HG02623 (cell line): ENCODE measurements around the gene ARMC7.

Experiments used
- ATAC-seq: cut with Tn5 transposase; IDR thresholded peaks from one replicate; pipeline ENCODE4 v1.9.1; 2021; ENCODE audit warnings: moderate library complexity; ENCODE audit not compliant: unreplicated experiment

ARMC7 gene

DNA sequence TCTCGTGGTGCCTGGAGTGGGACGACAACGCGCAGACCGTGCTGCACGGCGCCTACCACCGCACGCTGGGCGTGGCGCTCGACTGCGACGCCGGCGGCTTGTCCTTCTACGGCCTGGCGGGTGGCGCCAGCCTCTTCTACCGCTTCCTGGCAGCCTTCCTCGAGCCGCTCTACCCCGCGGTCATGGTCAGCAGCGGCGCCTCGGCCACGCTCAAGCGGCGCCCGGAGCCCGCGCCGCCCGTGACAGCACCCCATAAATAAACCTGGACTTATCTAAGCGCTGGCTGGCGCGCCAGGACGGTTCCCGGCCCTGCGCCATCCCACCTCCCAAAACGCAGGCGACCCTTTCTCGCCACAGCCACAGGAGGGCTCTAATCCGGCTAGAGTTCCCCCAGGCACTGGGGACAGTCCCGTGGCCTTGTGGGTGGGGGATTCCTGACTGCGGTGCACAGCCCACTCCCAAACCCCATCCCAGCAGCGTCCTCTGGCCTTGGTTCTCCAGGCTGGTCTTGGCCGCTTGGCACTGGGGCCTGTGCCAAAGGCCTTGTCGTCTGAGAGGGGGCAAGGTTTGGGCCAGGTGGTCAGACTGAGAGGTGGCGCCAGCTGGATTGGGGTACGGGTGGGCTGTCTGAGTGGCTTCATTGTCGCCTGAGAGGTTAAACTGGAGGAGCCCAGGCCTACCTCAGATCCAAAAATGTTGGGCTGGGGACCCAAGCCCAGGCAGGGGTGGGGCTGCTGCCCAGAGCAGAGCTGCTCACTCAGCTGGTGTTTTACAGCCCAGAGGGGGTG, 32.1 kb upstream of the ARMC7 start:
- ATAC-seq, result no peak

DNA sequence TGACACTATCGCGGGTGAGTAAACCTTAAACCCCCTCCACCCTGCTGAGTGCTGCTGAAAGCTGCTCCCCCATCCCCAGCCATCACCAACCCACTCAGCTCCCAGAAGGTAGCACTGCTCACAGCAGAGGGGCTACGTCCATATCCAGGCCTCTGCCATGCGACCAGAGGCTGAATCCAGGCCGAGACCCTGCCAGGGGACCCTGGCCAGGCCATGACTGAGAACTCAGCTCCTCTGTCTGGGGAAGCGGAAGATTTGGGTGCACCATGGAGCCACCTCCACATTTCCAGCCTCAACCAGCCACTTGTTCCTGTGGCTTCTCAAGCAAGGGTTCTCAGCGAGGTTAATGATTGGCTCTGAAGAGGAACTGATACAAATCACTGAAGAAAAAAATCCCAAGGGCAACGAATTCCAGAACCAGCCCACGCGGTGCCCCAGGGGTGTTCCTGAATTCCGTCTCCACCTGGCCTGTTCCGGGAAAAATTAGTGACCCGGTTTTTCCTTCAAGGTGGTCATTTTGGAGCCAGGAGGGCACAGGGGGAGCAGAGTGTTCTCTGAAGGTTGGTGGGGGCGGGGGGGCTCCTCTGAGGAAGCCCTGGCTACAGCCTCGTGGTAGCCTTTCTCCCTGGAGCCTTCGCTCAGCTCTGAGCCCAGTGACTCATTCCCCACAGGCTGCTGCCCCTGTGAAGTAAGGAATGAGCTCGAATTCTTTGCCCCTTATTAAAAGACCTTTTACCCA, 31.3 kb upstream of the ARMC7 start:
- ATAC-seq, result no peak

DNA sequence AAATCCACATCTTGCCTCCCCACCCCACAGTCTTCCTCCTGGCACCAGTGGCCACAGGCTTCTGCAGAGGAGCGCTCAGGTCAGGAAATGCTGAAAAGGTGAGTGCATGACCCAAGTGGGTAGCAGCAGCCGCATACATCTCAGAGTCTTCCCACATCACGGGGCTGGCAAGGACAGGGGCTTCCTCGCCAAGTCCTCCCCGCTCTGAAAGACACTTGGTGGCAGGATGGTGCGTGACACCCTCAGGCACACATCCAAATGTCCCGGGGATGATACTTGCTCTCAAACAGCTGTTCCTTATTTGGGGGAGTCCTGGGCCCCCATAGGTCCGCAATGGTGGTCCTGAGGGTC, 30.8 kb upstream of the ARMC7 start:
- ATAC-seq, result no peak

DNA sequence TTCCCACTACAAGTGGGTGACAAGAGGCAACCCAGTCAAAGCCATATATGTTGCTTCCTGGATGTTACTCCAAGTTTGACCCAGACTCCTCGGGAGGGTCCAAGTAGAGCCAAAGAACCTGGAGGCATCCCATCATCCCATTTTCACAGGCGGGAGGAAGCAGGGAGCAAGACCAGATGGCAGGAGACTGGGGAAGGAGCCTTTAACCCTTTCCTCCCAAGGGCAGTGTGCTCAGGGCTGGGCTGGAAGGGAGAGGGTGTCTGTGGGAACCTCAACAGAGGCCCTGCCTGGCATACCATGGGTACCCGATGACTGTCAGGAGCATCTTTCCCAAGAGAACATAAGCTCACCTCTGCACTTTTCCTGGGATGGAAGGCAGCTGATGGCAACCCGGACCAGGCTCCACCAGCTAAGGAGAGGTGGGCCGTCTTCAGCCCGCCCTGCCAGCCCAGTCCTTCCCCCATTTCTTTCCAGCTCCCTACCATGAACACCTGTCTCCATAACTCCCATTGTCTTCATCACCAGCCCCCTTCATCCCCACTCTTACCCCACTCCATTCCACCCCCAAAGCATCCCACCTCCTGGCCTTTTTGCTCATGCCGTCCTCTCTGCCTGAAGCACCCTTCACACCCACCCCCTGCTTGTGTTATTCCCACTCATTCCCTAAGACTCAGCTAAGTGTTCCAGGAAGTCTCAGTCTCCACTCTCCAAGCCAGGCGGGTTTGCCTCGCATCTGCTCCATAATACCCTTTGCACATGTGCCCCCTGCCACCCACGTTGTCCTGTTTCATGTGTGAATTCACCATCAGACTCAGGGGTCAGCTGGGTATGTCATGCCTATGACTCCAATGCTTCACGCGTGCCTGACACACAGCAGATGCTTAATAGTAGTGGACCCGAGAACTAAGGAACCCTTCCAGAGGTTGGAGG, 27.9 kb upstream of the ARMC7 start:
- ATAC-seq, result no peak

DNA sequence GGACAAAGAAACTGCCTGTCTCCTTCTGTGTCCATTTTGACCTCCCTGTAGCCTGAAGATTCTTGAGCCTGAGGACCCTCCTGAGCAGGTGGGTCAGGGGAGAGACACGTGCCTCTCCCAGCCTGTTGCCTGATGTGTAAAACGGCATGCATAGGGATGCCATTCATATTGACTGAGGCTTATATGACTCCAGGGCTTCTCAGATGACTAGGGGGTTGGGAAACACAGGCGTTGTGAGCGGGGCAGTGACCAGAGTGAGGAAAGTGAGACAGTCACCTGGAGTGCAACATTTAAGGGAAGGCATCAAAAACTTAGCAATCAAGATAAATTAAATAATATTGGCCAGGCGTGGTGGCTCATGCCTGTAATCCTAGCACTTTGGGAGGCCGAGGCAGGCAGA, 27.1 kb upstream of the ARMC7 start:
- no peak for ATAC-seq

DNA sequence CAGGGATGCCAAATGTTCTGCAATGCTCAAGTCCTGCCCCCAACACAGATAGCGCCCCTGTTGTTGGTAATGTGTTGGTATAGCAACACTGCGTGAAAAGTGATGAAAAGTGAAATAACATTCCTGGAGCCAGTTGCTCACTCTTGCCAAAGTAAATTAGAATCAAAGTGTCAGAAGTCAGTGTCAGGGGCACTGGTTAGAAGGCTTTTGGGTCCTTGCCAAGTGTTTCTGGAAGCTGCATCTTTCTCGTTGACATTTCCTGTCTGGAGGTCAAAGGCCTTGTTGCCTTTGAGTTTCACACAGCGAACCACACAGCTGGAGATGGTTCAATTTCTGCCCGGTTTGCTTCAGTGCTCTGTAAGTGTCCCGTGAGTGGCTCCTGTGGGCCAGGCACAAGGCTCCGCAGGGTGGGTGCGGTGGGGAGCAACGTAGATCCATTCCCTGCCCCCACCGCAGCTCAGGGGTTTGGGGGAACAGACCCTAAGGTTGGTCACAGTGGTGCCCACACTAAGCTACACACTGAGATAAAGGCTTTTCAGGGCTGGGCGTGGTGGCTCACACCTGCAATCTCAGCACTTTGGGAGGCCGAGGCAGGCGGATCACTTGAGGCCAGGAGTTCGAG, 25.6 kb upstream of the ARMC7 start:
- no peak for ATAC-seq

DNA sequence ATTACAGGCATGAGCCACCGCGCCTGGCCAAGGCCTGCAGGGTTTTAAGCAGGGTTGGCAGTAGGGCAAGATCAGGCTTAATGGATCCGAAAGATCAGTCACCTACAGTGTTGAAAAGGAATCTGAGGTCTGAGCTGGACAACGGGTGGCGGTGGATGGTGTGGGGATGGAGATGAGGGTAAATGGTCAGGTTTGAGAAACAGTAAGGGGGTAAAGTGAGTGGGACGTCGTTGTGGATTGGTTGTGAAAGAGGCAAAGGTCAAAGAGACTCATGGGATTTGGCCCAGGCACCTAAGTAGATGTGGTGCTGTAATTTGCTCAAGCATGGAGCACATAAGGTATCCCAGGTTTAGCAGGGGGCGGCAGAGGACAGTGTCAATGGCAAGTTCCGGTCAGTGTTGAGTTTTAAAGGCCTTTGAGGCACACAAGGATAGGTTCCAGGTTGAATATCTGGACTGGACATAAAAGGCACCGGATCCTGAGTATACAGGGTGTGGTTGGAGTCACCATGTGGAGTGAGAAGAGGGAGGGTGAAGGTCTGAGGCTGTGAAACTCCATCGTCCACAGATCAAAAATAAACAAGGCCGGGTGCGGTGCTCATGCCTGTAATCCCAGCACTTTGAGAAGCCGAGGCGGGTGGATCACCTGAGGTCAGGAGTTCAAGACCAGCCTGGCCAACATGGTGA, 23.1 kb upstream of the ARMC7 start:
- no peak for ATAC-seq

DNA sequence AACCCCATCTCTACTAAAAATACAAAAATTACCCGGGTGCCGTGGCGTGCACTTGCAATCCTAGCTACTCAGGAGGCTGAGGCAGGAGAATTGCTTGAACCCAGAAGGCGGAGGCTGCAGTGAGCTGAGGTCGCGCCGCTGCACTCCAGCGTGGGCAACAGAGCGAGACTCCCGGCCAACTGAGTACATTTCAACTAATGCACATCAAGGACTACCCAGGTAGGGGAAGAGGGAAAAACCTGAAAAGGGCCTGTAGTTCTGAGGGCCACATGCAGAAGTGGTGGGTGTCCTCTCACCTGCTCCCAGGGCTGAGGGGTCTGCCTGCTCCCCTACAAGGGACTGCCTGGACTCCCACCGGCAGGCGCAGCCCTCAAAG, 22.6 kb upstream of the ARMC7 start:
- no peak for ATAC-seq

DNA sequence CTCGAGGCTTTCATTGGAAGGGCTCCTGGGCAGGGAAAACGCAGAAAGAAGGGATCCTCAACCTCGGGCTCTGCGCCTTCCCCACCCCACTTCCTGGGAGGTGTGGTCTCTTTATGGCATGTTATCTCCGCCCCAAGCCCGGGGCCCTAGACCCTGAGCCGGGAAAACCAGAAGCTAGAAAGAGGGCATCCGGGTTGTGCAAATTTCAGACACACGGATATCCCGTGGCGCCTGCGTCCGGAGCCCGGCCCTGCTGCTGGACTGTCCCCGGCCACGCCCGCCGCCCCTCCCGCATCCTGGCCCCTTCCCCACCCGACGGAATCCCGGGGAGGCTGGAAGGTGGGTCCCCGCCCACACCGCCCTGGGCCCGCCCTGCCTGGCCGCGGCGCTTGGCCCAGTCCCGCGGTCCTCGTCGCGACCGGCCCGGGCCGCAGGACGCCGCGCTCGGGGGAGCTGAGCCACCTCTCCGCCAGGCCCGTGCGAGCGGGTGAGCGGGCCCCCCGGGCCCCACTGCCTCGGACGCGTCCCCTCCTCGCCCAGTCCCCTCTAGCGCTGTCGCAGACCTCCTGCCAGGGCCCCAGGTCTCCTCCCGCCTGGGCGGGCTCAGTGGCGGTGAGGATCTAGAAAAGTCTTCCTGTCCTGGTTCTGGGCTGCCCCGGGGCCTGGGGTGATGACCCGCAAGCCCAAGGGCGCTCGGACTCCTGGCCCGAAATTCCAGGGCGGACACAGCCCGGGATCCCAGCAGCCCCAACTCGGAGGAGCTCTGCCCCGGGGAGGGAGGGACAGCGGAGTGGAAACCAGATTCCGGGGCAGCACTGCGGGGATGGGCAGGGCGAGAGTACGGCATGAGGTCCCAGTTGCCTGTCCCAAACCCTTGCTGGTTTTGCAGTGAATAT, 22.0 kb upstream of the ARMC7 start, which contains the start of gene SLC16A5:
SLC16A5 (plus strand) TSS at position 397 of the 896 bp plus-strand sequence. CDS start 5,683 bp downstream, outside the sequence.
- no peak for ATAC-seq

DNA sequence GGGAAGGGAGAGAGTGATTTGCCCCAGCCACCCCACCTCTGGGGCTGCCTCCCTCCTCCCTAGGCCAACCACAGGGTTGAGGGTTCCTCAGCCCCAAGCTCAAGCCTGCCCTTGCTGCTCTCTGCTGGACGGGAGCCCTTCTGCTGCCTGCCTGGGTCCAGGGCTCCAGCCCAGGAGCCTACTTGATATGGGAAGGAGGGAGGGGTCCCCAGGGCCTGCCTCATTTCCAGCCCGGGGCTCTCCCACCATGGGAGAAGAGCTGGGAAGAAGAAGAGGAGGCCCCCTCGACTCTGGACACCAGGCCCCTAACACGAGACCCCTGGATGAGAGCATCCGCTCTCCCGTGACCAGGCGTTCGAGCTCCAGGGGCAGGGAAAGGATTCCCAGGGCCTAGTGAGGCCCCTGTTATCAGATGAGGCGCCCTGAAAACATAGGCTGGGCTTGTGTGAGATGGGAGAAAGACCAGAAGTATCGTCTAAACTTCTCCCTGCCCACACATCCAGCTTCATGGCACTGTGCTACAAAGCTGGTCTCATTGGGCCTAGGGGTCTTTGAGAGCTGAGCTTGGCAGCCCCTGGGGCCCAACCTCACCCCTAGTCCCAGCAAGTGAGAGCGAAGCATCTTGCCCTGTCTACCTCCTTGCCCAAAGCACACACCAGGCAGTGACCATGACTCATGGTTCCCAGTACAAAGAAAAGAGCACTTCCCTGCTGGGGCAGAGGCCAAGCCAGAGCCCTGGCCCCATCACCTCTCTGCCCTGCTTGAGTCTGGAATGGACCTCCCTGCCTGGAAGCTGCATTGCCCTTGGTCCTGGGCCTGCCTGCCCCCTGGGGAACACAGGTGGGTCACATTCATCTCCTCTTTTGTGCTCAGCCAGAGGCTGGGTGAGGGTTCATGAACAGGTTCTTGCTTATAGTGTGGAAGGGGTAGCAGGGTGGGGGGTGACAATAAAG, 21.0 kb upstream of the ARMC7 start:
- no peak for ATAC-seq

DNA sequence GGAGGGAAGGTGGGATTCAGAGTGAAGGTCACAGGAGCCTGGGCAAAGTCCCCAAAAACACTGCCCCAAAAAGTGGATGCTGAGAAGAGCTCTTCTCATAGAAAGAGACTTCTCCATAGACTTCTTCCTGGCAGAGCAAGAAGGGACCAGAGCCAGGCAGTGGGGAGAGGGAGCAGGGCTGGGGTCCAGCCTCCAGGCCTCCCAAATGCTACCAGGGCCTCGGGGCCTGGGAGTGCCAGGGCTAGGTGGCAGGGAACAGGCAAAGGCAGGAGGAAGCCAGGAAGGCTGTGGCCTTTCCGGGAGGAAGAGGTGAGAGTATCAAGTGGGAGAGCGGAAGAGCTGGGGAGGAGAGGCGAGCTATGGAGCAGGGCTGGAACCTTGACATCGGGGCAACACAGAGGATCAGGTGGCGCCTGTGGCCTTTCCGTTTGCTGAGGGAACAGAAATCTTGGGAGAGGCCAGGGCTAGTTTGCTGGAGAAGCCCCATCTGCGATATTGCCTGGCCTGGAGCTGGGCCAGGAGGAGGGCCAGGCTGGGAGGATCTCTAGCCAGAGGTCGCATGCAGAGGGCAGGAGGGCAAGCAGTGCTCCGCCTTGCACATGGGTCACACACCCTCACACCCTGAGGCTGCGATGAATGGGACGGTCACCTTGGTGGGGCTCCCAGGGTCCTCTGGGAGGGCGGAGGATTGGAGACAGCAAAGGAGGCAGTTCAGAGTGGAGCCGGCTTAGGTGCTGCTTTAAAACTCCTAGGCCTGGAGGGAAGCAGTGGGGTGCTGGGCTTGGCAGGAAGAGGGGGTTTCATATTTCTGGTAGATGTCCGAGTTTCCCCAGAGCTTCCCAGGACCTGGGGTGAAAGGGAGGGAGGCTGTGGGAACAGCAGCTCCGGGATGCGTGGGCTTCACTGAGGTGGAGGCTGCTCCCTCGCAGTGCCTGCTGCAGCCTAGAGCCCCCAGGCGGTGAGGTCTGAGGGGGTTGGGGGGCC, 18.6 kb upstream of the ARMC7 start:
- ATAC-seq, result no peak

DNA sequence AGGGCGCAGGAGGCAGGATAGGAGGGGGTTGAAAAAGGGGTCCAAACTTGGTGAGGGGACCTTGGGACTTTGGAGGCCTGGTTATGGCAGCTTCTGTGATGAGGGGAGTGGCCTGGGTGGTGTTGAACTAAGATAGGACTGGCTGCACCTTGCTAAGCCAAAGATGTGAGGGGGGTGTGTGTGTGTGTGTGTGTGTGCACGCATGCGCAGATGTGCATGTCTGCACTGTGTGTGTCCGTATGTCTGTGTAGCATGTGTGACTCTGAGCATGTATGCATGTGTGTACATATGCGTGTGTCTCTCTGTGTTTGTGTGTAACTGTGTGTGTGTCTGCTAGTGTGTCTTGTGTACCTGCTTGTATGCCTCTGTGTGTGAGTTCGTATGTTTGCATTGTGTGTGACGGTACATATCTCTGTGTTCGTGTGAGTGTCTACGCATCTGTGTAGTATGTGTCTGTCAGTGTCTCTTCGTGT, 17.9 kb upstream of the ARMC7 start:
- ATAC-seq, result no peak

DNA sequence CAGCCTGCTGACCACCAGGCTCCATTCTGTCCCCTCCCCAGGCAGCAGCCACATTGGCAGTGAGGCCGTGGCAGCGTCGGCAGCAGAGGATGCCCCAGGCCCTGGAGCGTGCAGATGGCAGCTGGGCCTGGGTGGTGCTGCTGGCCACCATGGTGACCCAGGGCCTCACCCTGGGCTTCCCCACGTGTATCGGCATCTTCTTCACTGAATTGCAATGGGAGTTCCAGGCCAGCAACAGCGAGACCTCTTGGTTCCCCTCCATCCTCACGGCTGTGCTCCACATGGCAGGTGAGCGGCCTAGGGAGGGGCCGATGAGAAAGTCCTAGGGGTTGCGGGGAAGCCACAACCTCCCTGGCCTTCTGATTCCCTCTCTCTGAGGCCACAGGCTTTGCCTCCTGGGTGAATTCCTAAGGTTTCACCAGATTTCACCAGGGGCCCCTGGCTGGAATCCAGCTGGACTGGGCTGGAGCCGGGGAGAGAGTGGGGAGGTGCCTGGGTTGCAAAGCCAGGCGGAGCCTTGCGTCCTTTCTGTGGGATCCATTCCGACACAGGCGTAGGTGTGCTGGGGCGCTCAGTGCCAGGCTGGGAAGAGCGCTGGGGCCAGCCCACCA, 16.1 kb upstream of the ARMC7 start:
- ATAC-seq, result no peak

DNA sequence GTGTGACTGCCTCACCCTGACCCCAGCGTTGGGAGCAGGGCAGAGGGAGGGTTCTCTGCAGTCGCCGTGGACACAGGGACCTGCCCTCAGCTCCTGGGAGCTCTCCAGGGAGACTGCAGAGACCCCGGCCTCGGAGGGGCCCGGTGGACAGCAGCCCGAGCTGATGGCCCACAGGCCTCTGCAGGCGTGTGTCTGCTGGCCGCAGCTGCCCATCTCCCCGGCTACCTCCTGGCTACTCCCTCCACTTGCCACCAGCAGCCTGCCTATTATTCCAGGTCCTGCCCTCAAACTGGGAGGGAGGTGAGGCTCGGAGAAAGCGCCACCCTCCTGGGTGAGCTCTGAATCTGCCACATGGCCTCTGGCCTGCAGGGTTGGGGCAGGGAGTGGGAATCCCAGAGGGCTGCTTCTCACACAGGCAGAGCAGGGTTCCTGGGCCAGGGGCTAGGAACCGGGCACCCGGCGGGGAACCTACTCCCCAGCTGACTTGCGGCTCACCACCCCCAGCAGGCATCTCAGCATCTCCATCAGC, 14.8 kb upstream of the ARMC7 start:
- ATAC-seq, result no peak

DNA sequence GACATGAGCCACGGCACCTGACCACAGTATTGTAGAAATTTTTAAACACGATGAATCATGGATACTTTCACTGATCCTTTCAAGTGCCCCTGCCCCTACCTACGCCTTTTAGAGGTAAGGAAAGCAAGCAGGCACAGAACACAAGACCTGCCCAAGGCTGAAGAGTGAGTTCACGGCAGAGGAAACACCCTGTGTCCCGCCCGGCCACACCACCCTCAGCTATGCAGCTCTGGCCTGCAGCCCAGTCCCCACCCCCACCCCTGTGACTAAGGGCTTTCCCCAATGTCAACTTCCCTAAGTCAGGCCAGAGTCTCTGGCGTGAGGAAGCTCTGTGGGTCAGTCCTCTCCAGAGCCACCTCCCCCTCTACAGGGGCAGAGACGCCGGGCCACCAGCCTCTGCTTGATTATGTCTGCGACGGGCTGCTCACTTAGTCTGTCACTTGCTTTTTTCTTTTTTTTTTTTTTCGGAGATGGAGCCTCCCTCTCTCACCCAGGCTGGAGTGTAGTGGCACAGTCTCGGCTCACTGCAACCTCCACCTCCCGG, 13.6 kb upstream of the ARMC7 start:
- ATAC-seq, result no peak

DNA sequence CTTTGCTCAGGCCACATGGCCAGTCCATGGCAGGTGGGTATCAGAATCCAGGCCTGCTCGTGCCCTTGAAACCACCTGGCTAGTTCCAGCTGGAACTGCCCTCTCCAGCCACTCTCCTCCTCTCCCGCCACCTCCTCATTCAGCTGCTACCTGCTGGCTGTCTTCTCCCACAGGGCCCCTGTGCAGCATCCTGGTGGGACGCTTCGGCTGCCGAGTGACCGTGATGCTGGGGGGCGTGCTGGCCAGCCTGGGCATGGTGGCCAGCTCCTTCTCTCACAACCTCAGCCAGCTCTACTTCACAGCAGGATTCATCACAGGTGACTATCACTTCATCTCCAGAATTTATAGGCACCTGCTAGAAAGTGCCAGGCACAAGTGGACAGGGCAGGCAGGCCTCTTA, 11.9 kb upstream of the ARMC7 start:
- ATAC-seq, result no peak
